ENCODE results near the gene G3BP1.
"Not testable (repeated sequence)": the region's sequence is repeated elsewhere in the genome, so short reads cannot be mapped to it uniquely, and the experiment has no call there.

G3BP1 gene

GRCh38 chr5:151771259-151772028, at the start of gene G3BP1:
TSS of gene G3BP1 (plus strand) at chr5:151771954. CDS start at chr5:151786621, 14,667 bp downstream.
- peak; percentile 100 for DNase-seq

GRCh38 chr5:151722546-151722945, 49.2 kb upstream of the G3BP1 start:
- DNase-seq, result no peak

- DNase-seq, result no peak
Observed at GRCh38 chr5:151724360-151724759, 47.4 kb upstream of the G3BP1 start.

DNA sequence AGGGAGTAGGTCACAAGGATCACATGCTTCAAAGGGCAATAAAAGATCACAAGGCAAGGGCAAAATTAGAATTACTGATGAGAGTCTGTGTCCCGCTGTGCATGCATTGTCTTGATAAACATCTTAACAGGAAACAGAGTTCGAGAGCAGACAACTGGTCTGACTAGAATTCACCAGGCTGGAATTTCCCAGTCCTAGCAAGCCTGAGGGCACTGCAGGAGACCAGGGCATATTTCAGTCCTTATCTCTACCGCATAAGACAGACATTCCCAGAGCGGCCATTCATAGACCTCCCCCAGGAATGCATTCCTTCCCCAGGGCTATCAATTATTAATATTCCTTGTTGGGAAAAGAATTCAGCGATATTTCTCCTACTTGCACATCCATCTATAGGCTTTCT, 42.2 kb upstream of the G3BP1 start:
- not testable (repeated sequence) for DNase-seq

DNA sequence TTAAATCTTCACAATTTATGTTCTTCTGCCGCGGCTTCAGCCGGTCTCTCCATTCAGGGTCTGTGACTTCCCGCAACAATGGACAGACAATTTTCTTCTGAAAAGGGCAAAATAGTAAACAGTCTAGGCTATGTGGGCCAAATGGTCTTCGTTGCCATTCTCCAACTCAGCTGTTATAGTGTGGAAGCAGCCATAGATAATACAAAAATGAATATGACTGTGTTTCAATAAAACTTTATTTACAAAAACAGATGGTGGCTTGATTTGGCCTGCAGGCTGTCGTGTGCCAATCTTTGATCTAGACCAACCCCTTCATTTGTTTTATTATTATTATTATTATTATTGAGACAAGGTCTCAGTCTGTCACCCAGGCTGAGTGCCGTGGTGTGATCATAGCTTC, 41.4 kb upstream of the G3BP1 start:
- DNase-seq, result no peak

DNA sequence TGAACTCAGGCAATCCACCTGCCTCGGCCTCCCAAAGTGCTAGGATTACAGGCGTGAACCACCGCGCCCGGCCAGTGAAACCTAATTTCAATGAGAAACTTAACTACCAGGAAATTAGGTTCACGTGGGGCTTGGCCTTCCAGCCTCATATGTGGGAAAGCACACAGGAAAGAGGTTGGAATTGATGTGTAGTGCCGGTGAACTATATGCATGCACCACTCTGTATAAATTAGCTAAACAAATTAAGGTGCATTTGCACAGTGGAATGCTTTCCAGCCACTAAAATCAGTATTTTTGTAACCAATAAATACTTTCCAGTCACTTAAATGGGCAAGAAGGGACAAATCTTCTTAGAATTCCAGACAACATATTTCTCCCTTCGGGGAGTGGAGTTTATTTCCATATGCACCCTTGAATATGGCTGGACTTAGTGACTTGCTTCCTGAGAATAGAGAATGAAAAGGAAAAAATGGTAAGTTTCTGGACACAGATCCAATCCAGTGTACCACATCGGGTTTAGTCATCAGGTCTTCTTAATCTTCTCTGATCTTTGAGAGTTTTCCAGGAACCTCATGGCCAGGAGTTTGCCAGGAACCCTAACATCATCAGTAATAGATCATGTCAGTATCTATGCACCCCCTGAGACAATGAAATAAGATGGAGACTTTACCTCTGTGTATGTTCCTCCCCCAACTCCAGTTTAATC, 38.2 kb upstream of the G3BP1 start:
- DNase-seq, result no peak

- no peak for DNase-seq
Observed at GRCh38 chr5:151734064-151734408, 37.7 kb upstream of the G3BP1 start.

DNA sequence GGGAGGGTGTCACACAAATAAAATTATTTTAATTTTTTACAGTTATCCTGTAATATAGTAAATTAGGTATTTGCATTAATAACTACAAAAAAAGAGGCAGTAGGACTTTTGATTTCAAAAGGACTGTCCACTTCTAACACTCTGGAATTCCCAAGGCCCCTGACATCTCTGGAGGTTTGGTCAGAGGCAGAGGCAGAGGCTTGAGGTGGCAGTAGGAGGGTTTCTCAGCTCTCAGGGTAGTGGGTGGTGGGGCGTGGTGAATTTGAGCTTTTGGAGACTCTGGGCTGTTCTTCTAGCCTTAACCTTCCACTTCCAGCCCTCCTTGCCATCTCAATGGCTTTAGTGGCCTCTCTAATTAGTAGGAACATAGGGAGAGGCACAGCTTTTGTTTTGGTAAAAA, 36.1 kb upstream of the G3BP1 start:
- DNase-seq, result no peak

DNA sequence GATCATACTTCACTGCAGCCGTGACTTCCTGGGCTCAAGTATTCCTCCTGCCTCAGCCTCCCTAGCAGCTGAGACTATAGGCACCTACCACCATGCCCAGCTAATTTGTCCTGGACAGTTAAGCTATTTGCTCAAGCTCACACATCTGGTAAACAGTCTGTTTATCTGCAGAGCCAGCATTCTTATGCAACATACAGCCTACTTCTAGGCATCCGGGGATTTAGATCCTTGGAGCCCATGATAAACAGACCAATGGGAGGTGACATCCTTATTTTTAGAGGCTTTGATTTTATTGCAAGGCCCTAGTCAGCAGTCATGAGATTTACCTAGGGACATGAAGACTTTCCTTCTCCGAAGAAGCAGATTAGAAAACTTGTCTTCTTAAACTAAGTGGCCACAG, 34.3 kb upstream of the G3BP1 start:
- DNase-seq, result no peak

- no peak for DNase-seq
Observed at GRCh38 chr5:151738125-151738848, 33.5 kb upstream of the G3BP1 start.

DNA sequence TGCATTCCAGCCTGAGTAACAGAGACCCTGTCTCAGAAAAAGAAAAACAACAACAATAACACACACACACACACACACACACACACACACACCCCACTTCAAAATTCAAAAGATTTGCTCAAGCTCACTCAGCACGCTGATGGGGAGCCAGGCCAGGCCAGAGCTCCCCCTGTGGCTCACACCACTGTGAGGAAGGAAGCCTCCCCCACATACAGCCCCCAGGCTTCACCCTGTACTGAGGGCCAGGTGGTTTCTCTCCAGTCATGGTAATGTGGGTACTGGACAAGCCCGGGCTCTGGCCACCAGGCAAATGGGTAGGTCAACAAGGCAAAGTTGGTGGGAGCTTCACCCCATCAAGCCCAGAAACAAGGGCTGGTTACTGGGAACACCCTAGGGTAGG, 32.4 kb upstream of the G3BP1 start:
- no peak for DNase-seq

DNA sequence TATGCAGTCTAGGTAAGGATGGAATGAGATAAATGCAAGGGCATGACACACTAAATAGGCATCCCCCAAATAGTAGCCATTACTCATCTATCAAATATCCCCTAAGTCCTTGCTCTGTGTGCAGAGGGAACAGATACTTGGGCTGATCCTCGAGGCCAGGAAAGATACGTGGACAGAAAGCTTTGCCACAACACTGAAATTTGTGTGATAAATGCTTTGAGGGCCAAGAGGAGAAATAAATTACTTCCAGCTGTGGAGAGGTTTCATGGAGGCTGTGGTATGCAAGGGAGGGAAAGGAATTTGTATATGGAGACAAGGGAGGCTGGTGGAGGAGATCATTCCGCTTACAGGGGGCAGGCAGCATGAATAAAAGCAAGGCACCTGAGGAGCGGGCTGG, 31.8 kb upstream of the G3BP1 start:
- no peak for DNase-seq

- DNase-seq, result peak; percentile 43
Observed at GRCh38 chr5:151740336-151740942, 31.3 kb upstream of the G3BP1 start.

- no peak for DNase-seq
Observed at GRCh38 chr5:151740958-151741373, 30.8 kb upstream of the G3BP1 start.

GRCh38 chr5:151741678-151742423, 29.9 kb upstream of the G3BP1 start:
- DNase-seq, result no peak

GRCh38 chr5:151742870-151743294, 28.9 kb upstream of the G3BP1 start:
- DNase-seq, result no peak

- DNase-seq, result no peak
Observed at GRCh38 chr5:151743530-151743929, 28.2 kb upstream of the G3BP1 start.

GRCh38 chr5:151745071-151745705, 26.6 kb upstream of the G3BP1 start:
- DNase-seq, result peak; percentile 62

GRCh38 chr5:151750121-151750520, 21.6 kb upstream of the G3BP1 start:
- no peak for DNase-seq

DNA sequence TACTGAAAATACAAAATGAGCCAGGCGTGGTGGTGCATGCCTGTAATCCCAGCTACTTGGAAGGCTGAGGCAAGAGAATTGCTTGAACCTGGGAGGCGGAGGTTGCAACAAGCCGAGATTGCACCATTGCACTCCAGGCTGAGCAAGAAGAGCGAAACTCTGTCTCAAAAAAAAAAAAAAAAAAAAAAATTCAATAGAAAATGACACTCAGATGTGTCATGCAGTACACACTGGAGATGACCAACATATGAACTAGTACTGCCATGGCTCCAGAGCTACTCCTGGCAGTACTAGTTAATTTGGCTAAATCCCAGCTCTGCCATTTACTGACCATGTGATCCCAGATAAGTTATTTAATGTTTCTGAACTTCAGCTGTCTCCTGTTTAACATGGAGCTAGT, 20.7 kb upstream of the G3BP1 start:
- peak; percentile 27 for DNase-seq

DNA sequence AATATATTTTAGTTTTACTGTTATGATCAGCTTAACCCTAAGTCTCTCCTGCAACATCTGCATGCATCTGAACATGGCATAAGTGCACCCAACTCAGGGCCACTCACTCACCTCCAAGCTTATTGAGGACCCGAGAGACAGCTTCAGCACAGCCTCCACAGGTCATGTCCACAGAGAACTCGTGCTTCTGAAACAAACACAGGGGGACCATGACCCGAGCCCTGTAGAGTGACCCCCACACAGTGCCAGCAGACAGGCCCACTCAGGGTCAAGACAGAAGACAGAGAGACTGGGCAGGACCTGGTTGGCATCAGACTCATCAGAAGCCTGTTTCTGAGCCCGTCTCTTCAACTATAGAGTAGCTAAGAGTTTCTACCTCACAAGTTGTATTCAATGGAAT, 20.2 kb upstream of the G3BP1 start:
- no peak for DNase-seq

GRCh38 chr5:151755383-151755782, 16.4 kb upstream of the G3BP1 start:
- no peak for DNase-seq
